SH-SY5Y (cell line): ENCODE data around the gene SLC25A33.

Source experiments
- GATA2 ChIP-seq: IDR thresholded peaks from 2 replicates; pipeline ENCODE4 v1.6.1; 2011; ENCODE audit warnings: mild to moderate bottlenecking, low read depth, low read length
- GATA3 ChIP-seq: IDR thresholded peaks from 2 replicates; pipeline ENCODE4 v1.6.1; 2011; ENCODE audit warnings: low read depth, mild to moderate bottlenecking, low read length, moderate library complexity

DNA sequence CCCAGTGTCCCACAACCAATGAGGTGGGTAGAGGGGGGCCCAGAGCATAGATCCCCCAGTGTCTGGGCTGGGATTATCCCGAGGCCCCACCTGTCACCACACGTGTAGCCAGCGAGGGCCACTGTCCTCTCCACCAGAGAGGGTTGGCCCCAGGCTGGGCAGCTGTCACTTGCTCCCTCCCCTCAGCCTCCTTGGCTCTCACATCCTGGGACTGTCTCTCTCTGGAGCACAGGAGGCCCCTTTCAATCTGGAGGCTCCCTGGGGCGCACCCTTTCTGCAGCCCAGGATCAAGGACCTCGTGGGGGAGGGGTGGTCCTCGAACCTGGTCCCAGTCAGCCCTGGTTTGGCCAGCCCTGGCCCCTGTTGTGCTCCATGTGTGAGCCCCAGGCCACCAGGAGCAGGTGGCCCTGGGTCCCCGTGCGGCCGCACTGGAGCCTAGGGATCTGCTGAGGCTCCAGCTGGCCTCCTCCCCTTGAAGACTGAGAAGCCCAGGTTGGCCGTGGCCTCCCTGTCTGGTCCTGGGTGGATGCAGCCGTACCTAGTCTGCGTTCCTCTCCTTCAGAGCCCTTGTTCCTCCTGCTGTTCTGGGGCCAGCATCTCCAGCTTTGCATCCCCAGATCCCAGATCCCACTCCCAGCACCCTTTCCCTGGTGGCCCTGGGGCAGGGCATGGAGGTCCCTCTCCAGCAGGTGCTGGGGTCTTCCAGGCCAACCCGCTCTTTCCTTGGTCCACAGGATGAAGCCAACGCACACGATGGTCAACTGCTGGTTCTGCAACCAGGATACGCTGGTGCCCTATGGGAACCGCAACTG, 56.1 kb downstream of the SLC25A33 start:
- no peak for TF ChIP-seq GATA2
- no peak for TF ChIP-seq GATA3
